Measurements from ENCODE around the gene MVK. TPM values are rescaled to one million over a fixed set of nuclear protein-coding genes. Genes with fewer than 3 reads are reported as not detected.

The MVK gene
- total and polyA plus RNA-seq, 2 of the 4 experiments (the other 2 are of a cell fraction) = 6.6 to 11.5 TPM

- H3K9me3 ChIP-seq (ENCODE audit: control insufficient read depth, insufficient read depth, low read length) = no peaks in the 10 kb centered on the region
- ATAC-seq (ENCODE audit: low read depth) = no peak
- no peak overlapping the region for H3K27ac ChIP-seq (ENCODE audit: insufficient read depth, low read length)
- no peak overlapping the region for H2BK20ac ChIP-seq (ENCODE audit: low read depth, low read length)
- dilution Hi-C loops (cut with HindIII; ENCODE audit: low sequenced_read_pairs, unreplicated experiment) (no loop called here), intact Hi-C loops (cut with micrococcal nuclease) (no loop called here), in situ Hi-C loops (cut with MboI; ENCODE audit: low sequenced_read_pairs) (no loop called here)
- no peak overlapping the region for H3K14ac ChIP-seq (replicated peaks; ENCODE audit: low read depth, low read length)
- no peak overlapping the region for H2AK5ac ChIP-seq (ENCODE audit: low read depth, low read length)
- no peak overlapping the region for H2AFZ ChIP-seq (replicated peaks; ENCODE audit: low read length, poor library complexity)
- H2AK9ac ChIP-seq (replicated peaks; ENCODE audit: low read depth, low read length, poor library complexity) = no peak overlapping the region
- ChIA-PET CTCF (no interaction called here), POLR2A (ENCODE audit: unreplicated experiment) (no interaction called here)
- no peaks in the 10 kb centered on the region for H3K9me1 ChIP-seq (ENCODE audit: insufficient read depth, low read length)
- no peak overlapping the region for H3K18ac ChIP-seq (ENCODE audit: low read depth, low read length)
- no peak overlapping the region for H2BK15ac ChIP-seq (ENCODE audit: low read depth, low read length)
- H4K5ac ChIP-seq (ENCODE audit: low read depth, low read length) = no peak overlapping the region
- WGBS, 2 experiments (ENCODE audit: extremely low coverage in 2 of 2, insufficient read length in 1 of 2) = no CpG with 5 or more reads among the region's 8 CpGs
- H4K91ac ChIP-seq (ENCODE audit: insufficient read depth, low read depth, low read length) = no peak overlapping the region
- H3K23ac ChIP-seq (ENCODE audit: low read depth, low read length) = no peak overlapping the region
- H3K4me1 ChIP-seq (ENCODE audit: control insufficient read depth, insufficient read depth, low read length) = no peaks in the 10 kb centered on the region
- no peak overlapping the region for H3K4me3 ChIP-seq (ENCODE audit: insufficient read depth, low read depth, low read length)
- H2BK120ac ChIP-seq (ENCODE audit: low read depth, low read length) = no peak overlapping the region
- H3K4ac ChIP-seq (ENCODE audit: low read depth, low read length) = no peak overlapping the region
- H3K79me1 ChIP-seq (ENCODE audit: low read depth in 1 of 2, low read length in 2 of 2) = no peaks in the 10 kb centered on the region
- H3K27me3 ChIP-seq (ENCODE audit: control insufficient read depth, insufficient read depth, low read length) = peaks cover 22% of the 10 kb centered on the region
- no peaks in the 10 kb centered on the region for H4K20me1 ChIP-seq (ENCODE audit: insufficient read depth, low read length)
- DNase-seq = no peak
- no peak overlapping the region for H3K4me2 ChIP-seq (ENCODE audit: low read depth, low read length)
- H4K8ac ChIP-seq (ENCODE audit: low read depth in 2 of 2, low read length in 2 of 2) = no peak overlapping the region
- BruUV-seq (replicated peaks) = no TSS peak
- no peaks in the 10 kb centered on the region for H3K36me3 ChIP-seq (ENCODE audit: control insufficient read depth, insufficient read depth, low read length)
- no peak overlapping the region for H3K9ac ChIP-seq (ENCODE audit: low read depth, low read length)
- H3K56ac ChIP-seq (ENCODE audit: extremely low read depth, insufficient read depth, low read length) = no peak overlapping the region
- no peak for TF ChIP-seq FOS (IDR thresholded peaks at IDR 0.05; ENCODE audit: low read depth, low read length)
- TF ChIP-seq RFX5 (IDR thresholded peaks at IDR 0.05; ENCODE audit: low read depth, low read length) = no peak
- no peak for TF ChIP-seq CHD1 (IDR thresholded peaks at IDR 0.05; ENCODE audit: low read depth, low read length)
- no peak for TF ChIP-seq BHLHE40 (IDR thresholded peaks at IDR 0.05; ENCODE audit: low read depth, low read length)
- no peak for TF ChIP-seq POLR2A (IDR thresholded peaks at IDR 0.05; ENCODE audit: low read depth, low read length)
- TF ChIP-seq SMC3 (IDR thresholded peaks at IDR 0.05; ENCODE audit: low read depth, low read length) = no peak
- no peak for TF ChIP-seq RAD21 (IDR thresholded peaks at IDR 0.05; ENCODE audit: low read length)
- no peak for TF ChIP-seq MXI1 (IDR thresholded peaks at IDR 0.05; ENCODE audit: borderline replicate concordance, low read depth, low read length)
- TF ChIP-seq USF2 (IDR thresholded peaks at IDR 0.05; ENCODE audit: low read depth, low read length) = no peak
- no peak for TF ChIP-seq MAZ (IDR thresholded peaks at IDR 0.05; ENCODE audit: borderline replicate concordance, low read depth, low read length)
- no peak for TF ChIP-seq RCOR1 (IDR thresholded peaks at IDR 0.05; ENCODE audit: insufficient replicate concordance, low read length)
- TF ChIP-seq, protein P1, sequence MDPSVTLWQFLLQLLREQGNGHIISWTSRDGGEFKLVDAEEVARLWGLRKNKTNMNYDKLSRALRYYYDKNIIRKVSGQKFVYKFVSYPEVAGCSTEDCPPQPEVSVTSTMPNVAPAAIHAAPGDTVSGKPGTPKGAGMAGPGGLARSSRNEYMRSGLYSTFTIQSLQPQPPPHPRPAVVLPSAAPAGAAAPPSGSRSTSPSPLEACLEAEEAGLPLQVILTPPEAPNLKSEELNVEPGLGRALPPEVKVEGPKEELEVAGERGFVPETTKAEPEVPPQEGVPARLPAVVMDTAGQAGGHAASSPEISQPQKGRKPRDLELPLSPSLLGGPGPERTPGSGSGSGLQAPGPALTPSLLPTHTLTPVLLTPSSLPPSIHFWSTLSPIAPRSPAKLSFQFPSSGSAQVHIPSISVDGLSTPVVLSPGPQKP (IDR thresholded peaks at IDR 0.05; ENCODE audit: borderline replicate concordance, low read depth, low read length) = no peak
- no peak for TF ChIP-seq MAFK (IDR thresholded peaks at IDR 0.05; ENCODE audit: low read depth, low read length)
- no peak for TF ChIP-seq NFE2L2 (IDR thresholded peaks at IDR 0.05; ENCODE audit: low read depth, low read length)
- TF ChIP-seq CTCF (conservative IDR thresholded peaks at IDR 0.05; ENCODE audit: low read depth, low read length) = no peak
- no peak overlapping the region for H2BK5ac ChIP-seq (ENCODE audit: low read depth, low read length, poor library complexity, severe bottlenecking)
Measured at GRCh38 chr12:109632342-109632741, 58.7 kb downstream of the MVK start.
